SJSA1 (cell line): ENCODE measurements around the gene DNAH1. TPM values are rescaled to one million over a fixed set of nuclear protein-coding genes. Genes with fewer than 3 reads are reported as not detected.

ENCODE experiments used
- DNase-seq, 2 experiments: peaks; one replicate each; pipeline ENCODE4 v3.0.0-alpha.2; 2015 to 2020; ENCODE audit warnings: low spot score in 2 of 2, low read depth in 1 of 2
- H3K27ac ChIP-seq: fragments of 250-450 bp; sonication (Bioruptor Pico); 2 replicates; pipeline ENCODE4 v1.5.1; 2020; ENCODE audit warnings: mild to moderate bottlenecking, moderate library complexity
- H3K27me3 ChIP-seq: fragments of 250-450 bp; sonication (Bioruptor Pico); replicated peaks from 2 replicates; pipeline ENCODE4 v1.5.1; 2020; ENCODE audit warnings: mild to moderate bottlenecking, moderate library complexity
- H3K36me3 ChIP-seq: fragments of 250-450 bp; sonication (Bioruptor Pico); 2 replicates; pipeline ENCODE4 v1.5.1; 2020; ENCODE audit warnings: mild to moderate bottlenecking
- H3K4me1 ChIP-seq: fragments of 250-450 bp; sonication (Bioruptor Pico); replicated peaks from 2 replicates; pipeline ENCODE4 v1.6.1; 2021; ENCODE audit warnings: mild to moderate bottlenecking
- H3K4me3 ChIP-seq: fragments of 250-450 bp; sonication (Bioruptor Pico); 2 replicates; pipeline ENCODE4 v1.5.1; 2020; ENCODE audit warnings: mild to moderate bottlenecking
- H3K9me3 ChIP-seq: fragments of 250-450 bp; sonication (Bioruptor Pico); replicated peaks from 2 replicates; pipeline ENCODE4 v1.5.1; 2020; ENCODE audit warnings: mild to moderate bottlenecking
- total RNA-seq: library from RNA; depleted of rRNA; stranded (reverse); fragments of >200 nt; shearing (Covaris generic); gene quantifications from 2 replicates; pipeline ENCODE4 v1.2.3, GENCODE V29; 2014

DNAH1 gene
- total RNA-seq, 1 experiment from 2014 or later = 1.1 TPM

DNA sequence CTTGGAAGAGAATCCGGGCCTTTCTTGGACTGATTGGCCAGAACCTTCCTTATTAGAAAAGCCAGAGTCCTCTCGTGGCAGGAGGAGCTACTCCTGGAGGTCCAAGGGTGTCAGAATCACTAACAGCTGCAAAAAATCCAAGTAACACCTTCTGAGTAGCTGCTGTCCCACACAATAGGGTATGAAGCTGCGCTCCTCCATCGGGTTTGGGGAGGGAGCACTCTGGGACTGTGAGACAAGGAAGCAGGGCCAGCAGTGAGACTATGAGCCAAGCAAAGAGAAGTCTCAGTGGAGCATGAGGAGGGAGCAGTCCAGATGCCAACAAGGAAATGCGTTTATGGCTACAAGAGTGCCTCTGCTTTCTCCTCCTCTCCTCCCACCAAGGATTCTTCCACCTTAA, 107.1 kb downstream of the DNAH1 start:
- Histone ChIP-seq H3K36me3 (peaks cover 6% of the 10 kb centered on the region; the same call in 1 of the 2 replicates), H3K27ac (no peak overlapping the region), H3K9me3 (no peaks in the 10 kb centered on the region), H3K4me3 (no peak overlapping the region), H3K27me3 (no peaks in the 10 kb centered on the region), H3K4me1 (no peaks in the 10 kb centered on the region)
- no peak for DNase-seq

DNA sequence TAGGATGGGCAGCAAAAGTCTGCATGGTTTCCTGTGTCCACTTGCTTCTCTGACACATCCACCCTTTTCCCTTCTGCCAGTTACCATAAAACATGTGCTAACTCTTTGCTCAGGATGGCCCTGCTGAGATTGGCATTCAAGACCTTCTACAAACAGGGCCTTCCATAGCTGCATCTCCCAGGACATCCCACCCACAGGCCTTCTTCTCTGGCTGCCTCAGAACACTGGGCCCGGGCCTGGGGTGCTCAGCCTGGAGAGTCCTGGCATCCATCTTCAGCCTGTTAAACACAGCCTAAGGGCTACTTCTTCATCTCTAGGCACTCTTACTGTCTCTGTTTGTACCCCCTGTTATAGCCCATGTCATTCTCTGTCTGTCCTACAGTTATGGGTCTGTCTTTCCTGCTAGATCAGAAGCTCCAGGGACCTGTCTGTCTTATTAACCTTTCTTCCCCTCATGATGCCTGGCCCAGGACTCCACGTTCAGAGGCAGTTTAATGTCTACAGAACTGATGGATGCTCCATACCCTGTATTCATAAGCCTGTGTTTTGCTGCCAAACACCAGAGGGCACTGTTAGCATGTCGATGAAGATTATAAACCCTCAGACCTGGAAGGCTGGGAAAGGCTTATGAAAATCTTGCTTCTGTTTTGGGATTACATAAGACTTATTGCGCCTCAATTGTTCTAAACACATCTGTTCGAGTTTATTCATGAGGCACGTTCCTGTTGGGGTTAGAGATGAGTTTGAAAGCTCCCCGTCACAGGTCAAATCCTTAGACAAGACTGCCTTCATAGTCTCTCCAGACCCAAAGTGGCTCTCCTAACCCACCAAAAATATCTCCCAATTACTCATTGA, 112.3 kb downstream of the DNAH1 start:
- H3K27ac ChIP-seq = no peak overlapping the region
- no peaks in the 10 kb centered on the region for H3K27me3 ChIP-seq
- no peak overlapping the region for H3K4me3 ChIP-seq
- H3K36me3 ChIP-seq = no peaks in the 10 kb centered on the region
- DNase-seq = peak in 1 of 2 experiments; percentile 35
- H3K9me3 ChIP-seq = no peaks in the 10 kb centered on the region
- H3K4me1 ChIP-seq = peaks cover 13% of the 10 kb centered on the region; the same call in 1 of the 2 replicates

GRCh38 chr3:52429031-52429430, 112.9 kb downstream of the DNAH1 start:
- no peak for DNase-seq
- H3K27ac ChIP-seq = no peak overlapping the region
- H3K36me3 ChIP-seq = no peaks in the 10 kb centered on the region
- no peaks in the 10 kb centered on the region for H3K9me3 ChIP-seq
- H3K27me3 ChIP-seq = no peaks in the 10 kb centered on the region
- no peak overlapping the region for H3K4me3 ChIP-seq
- peaks cover 13% of the 10 kb centered on the region; the same call in 1 of the 2 replicates for H3K4me1 ChIP-seq

GRCh38 chr3:52429779-52430415, 113.8 kb downstream of the DNAH1 start:
- H3K36me3 ChIP-seq = no peaks in the 10 kb centered on the region
- no peaks in the 10 kb centered on the region for H3K27me3 ChIP-seq
- H3K9me3 ChIP-seq = no peaks in the 10 kb centered on the region
- H3K4me3 ChIP-seq = no peak overlapping the region
- peak in 1 of 2 experiments; percentile 25 for DNase-seq
- H3K4me1 ChIP-seq = peaks cover 13% of the 10 kb centered on the region; the same call in 1 of the 2 replicates
- H3K27ac ChIP-seq = no peak overlapping the region

DNA sequence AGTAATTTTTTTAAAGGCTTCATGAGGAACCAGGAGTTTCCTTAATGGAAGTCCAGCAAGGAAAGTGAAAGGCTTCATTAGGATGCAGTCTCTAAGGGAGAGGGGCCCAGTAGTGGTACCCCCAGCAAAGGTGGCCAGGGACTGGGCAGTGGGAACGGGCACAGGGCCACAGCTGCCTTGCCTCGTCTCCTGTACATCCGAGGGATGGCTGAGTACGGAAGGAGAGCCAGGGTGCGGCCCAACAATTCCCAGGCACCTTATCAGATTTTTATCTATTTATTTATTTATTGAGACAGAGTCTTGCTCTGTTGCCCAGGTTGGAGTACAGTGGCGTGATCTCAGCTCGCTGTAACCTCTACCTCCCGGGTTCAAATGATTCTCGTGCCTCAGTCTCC, 114.3 kb downstream of the DNAH1 start:
- no peak for DNase-seq
- Histone ChIP-seq H3K4me3 (no peak overlapping the region), H3K9me3 (no peaks in the 10 kb centered on the region), H3K27me3 (no peaks in the 10 kb centered on the region), H3K4me1 (peaks cover 13% of the 10 kb centered on the region; the same call in 1 of the 2 replicates), H3K36me3 (no peaks in the 10 kb centered on the region), H3K27ac (no peak overlapping the region)

GRCh38 chr3:52431459-52432223, 115.5 kb downstream of the DNAH1 start:
- no peak overlapping the region for H3K4me3 ChIP-seq
- no peaks in the 10 kb centered on the region for H3K36me3 ChIP-seq
- H3K27ac ChIP-seq = no peak overlapping the region
- H3K9me3 ChIP-seq = no peaks in the 10 kb centered on the region
- no peak for DNase-seq
- peaks cover 13% of the 10 kb centered on the region; the same call in 1 of the 2 replicates for H3K4me1 ChIP-seq
- no peaks in the 10 kb centered on the region for H3K27me3 ChIP-seq

DNA sequence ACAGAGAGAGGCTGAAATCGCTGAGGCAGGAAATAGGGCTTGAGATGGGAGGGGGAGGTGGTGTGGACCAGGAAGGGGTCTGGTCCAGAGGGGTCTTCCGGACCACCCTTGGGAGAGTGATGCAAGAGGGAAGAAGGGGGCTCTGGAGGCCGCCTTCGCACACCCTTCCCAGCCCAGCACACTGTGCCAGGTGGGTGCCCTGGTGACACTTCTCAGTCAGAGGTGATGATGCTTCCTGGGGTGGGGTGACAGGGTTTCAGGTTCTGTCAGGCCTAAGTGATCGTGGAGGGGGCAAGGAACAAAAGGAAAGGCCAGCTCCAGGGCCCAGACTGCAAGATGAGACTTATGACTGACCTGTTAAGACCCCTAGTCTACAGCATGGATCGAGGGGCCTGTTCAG, 116.1 kb downstream of the DNAH1 start:
- H3K36me3 ChIP-seq = no peaks in the 10 kb centered on the region
- no peaks in the 10 kb centered on the region for H3K27me3 ChIP-seq
- no peaks in the 10 kb centered on the region for H3K9me3 ChIP-seq
- H3K27ac ChIP-seq = no peak overlapping the region
- H3K4me3 ChIP-seq = no peak overlapping the region
- H3K4me1 ChIP-seq = peaks cover 13% of the 10 kb centered on the region; the same call in 1 of the 2 replicates
- DNase-seq = no peak

DNA sequence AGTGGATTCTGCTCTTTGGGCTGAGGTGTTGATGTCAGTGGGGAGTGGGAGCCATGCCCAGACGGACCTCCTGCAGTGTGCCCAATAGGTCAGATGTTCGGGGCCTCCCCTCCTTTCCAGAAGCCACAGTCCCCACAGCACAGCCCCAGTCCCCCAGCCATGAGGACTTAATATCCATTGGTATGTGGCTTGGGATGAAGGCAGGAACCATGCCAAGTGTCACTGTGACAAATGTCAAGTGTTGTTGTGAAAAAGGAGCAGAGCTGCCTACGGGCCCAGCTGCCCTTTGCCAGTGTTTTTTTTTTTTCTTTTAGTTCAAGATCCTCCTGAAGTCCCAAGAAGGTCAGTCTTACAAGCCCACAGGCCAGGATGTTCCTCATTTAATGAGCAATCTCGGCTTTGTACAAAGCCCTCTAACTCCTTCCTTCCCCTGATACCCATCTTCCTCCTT, 116.6 kb downstream of the DNAH1 start:
- Histone ChIP-seq H3K36me3 (no peaks in the 10 kb centered on the region), H3K4me3 (no peak overlapping the region), H3K27ac (no peak overlapping the region), H3K9me3 (no peaks in the 10 kb centered on the region), H3K27me3 (no peaks in the 10 kb centered on the region), H3K4me1 (peaks cover 13% of the 10 kb centered on the region; the same call in 1 of the 2 replicates)
- DNase-seq = no peak

DNA sequence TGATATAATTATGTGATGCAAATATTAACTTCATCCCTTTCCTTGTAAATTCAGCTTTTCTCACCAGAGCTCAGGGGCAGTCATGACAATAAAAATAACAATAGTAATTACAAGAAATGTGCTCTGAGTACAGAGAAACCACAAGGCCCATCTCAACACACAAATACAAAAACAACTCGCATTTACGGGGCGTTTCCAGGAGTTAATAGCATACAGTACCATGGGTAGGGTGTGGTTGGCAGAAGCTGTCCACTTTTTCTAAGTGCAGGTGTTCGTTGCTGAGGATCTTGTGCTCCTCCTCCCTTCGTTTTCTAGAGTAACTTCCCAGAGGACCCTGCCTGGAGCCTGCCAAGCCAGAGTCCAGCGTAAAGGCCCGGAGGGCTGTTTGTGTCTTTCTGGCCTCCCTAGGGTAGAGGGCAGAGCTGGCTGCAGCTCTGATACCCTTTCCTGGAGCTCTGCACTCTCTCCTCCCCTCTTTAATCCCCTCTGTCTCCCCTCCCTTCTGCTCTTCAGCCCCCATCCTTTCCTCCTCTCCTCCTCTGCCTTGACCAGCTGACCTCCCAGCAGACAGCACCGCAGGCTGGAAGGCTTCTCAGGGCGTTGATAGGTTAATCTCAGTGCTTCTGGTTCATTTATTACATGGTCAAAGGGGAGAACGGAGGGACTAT, 117.3 kb downstream of the DNAH1 start:
- Histone ChIP-seq H3K27ac (no peak overlapping the region), H3K4me1 (peaks cover 13% of the 10 kb centered on the region; the same call in 1 of the 2 replicates), H3K9me3 (no peaks in the 10 kb centered on the region), H3K36me3 (no peaks in the 10 kb centered on the region), H3K4me3 (no peak overlapping the region), H3K27me3 (no peaks in the 10 kb centered on the region)
- no peak for DNase-seq

- Histone ChIP-seq H3K36me3 (no peaks in the 10 kb centered on the region), H3K27me3 (no peaks in the 10 kb centered on the region), H3K4me1 (peaks cover 10% of the 10 kb centered on the region; the same call in 1 of the 2 replicates), H3K4me3 (no peak overlapping the region), H3K9me3 (no peaks in the 10 kb centered on the region), H3K27ac (no peak overlapping the region)
- DNase-seq = no peak
Measured at GRCh38 chr3:52433996-52434479, 117.9 kb downstream of the DNAH1 start.

DNA sequence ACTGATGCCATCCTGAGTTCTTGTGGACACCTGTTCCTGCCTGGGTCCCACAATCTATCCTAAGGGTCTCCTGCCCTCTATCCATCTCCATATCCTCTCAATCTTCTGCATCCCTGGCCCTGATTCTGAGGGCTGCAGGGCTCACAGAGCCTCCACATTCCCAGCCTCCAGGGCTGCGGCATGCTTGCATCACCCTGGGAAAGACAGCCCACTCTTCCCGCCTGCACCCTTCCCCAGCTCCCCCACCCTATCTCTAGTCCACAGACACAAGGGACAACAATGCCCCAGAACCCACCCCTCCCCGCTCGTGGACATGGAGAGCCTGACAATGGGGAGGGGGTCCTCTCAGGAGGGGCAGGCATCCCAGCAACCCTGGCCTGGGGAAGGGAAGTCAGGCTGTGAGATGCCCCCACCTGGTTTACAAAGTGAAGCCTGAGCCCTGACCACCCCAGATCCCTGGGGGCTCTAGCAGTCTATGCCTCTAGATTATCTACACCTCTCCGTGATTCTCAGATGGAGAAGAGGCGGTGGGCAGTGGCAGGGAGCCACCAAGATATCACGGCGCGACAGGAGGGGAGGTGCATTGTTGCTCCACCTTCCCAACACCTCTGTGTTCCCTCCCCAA, 118.5 kb downstream of the DNAH1 start:
- Histone ChIP-seq H3K27me3 (no peaks in the 10 kb centered on the region), H3K4me1 (peaks cover 7% of the 10 kb centered on the region; the same call in 1 of the 2 replicates), H3K27ac (no peak overlapping the region), H3K9me3 (no peaks in the 10 kb centered on the region), H3K4me3 (no peak overlapping the region), H3K36me3 (no peaks in the 10 kb centered on the region)
- DNase-seq = no peak

GRCh38 chr3:52435246-52436101, 119.4 kb downstream of the DNAH1 start:
- no peak overlapping the region for H3K27ac ChIP-seq
- no peaks in the 10 kb centered on the region for H3K27me3 ChIP-seq
- no peaks in the 10 kb centered on the region for H3K4me1 ChIP-seq
- no peak overlapping the region for H3K4me3 ChIP-seq
- H3K36me3 ChIP-seq = no peaks in the 10 kb centered on the region
- no peaks in the 10 kb centered on the region for H3K9me3 ChIP-seq
- DNase-seq = no peak
